Measurements from ENCODE around the gene THOC1.

The THOC1 gene

GRCh38 chr18:191725-192124, 76.1 kb downstream of the THOC1 start:
- H3K27ac ChIP-seq (ENCODE audit: low read length), result no peak overlapping the region
- no peak overlapping the region for H3K4me3 ChIP-seq (ENCODE audit: low read length in 2 of 2)
- peaks cover under 1 to 2% of the 10 kb centered on the region in 2 donors for H3K36me3 ChIP-seq (ENCODE audit: control insufficient read depth in 2 of 2, insufficient read depth in 2 of 2, low read length in 2 of 2)
- no peak overlapping the region for H3K9ac ChIP-seq (ENCODE audit: low read length in 2 of 2)
- no peaks in the 10 kb centered on the region for H3K27me3 ChIP-seq (ENCODE audit: control insufficient read depth in 1 of 2, insufficient read depth in 2 of 2, low read length in 2 of 2)
- no peaks in the 10 kb centered on the region for H3K4me1 ChIP-seq (ENCODE audit: control insufficient read depth, insufficient read depth, low read length)
- no peaks in the 10 kb centered on the region for H3K9me3 ChIP-seq (ENCODE audit: control insufficient read depth in 2 of 2, low read length in 2 of 2)

GRCh38 chr18:189254-189653, 78.6 kb downstream of the THOC1 start:
- Histone ChIP-seq H3K36me3 (ENCODE audit: control insufficient read depth in 2 of 2, insufficient read depth in 2 of 2, low read length in 2 of 2) (peaks cover 0 to 4% of the 10 kb centered on the region in 2 donors), H3K27me3 (ENCODE audit: control insufficient read depth in 1 of 2, insufficient read depth in 2 of 2, low read length in 2 of 2) (no peaks in the 10 kb centered on the region), H3K9me3 (ENCODE audit: control insufficient read depth in 2 of 2, low read length in 2 of 2) (no peaks in the 10 kb centered on the region), H3K27ac (ENCODE audit: low read length) (no peak overlapping the region), H3K4me1 (ENCODE audit: control insufficient read depth, insufficient read depth, low read length) (no peaks in the 10 kb centered on the region), H3K9ac (ENCODE audit: low read length in 2 of 2) (no peak overlapping the region), H3K4me3 (ENCODE audit: low read length in 2 of 2) (no peak overlapping the region)

- H3K9me3 ChIP-seq (ENCODE audit: control insufficient read depth in 2 of 2, low read length in 2 of 2), result no peaks in the 10 kb centered on the region
- no peaks in the 10 kb centered on the region for H3K4me1 ChIP-seq (ENCODE audit: control insufficient read depth, insufficient read depth, low read length)
- H3K27me3 ChIP-seq (ENCODE audit: control insufficient read depth in 1 of 2, insufficient read depth in 2 of 2, low read length in 2 of 2), result no peaks in the 10 kb centered on the region
- no peak overlapping the region for H3K27ac ChIP-seq (ENCODE audit: low read length)
- H3K9ac ChIP-seq (ENCODE audit: low read length in 2 of 2), result no peak overlapping the region
- peaks cover 3 to 14% of the 10 kb centered on the region in 2 donors for H3K36me3 ChIP-seq (ENCODE audit: control insufficient read depth in 2 of 2, insufficient read depth in 2 of 2, low read length in 2 of 2)
- no peak overlapping the region for H3K4me3 ChIP-seq (ENCODE audit: low read length in 2 of 2)
Measured at GRCh38 chr18:183769-184168, 84.1 kb downstream of the THOC1 start.

GRCh38 chr18:181711-182110, 86.1 kb downstream of the THOC1 start:
- H3K4me1 ChIP-seq (ENCODE audit: control insufficient read depth, insufficient read depth, low read length), result no peaks in the 10 kb centered on the region
- peaks cover 3 to 14% of the 10 kb centered on the region in 2 donors for H3K36me3 ChIP-seq (ENCODE audit: control insufficient read depth in 2 of 2, insufficient read depth in 2 of 2, low read length in 2 of 2)
- no peaks in the 10 kb centered on the region for H3K9me3 ChIP-seq (ENCODE audit: control insufficient read depth in 2 of 2, low read length in 2 of 2)
- H3K4me3 ChIP-seq (ENCODE audit: low read length in 2 of 2), result no peak overlapping the region
- no peak overlapping the region for H3K9ac ChIP-seq (ENCODE audit: low read length in 2 of 2)
- H3K27me3 ChIP-seq (ENCODE audit: control insufficient read depth in 1 of 2, insufficient read depth in 2 of 2, low read length in 2 of 2), result no peaks in the 10 kb centered on the region
- no peak overlapping the region for H3K27ac ChIP-seq (ENCODE audit: low read length)

DNA sequence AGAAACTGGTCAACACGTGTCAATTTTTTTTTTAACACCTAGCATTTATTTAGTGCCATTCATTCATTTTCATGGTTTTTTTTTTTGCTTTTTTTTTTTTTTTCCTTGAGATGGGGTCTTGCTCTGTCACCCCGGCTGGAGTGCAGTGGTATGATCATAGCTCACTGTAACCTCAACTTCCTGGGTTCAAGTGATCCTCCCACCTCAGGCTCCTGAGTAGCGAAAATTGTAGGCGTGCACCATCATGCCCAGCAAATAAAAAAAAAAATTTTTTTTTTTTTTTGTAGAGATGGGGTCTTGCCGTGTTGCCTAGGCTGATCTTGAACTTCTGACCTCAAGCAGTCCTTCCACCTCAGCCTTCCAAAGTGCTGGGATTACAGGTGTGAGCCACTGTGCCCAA, 88.3 kb downstream of the THOC1 start:
- H3K27me3 ChIP-seq (ENCODE audit: control insufficient read depth in 1 of 2, insufficient read depth in 2 of 2, low read length in 2 of 2), result no peaks in the 10 kb centered on the region
- peaks cover 3 to 11% of the 10 kb centered on the region in 2 donors for H3K36me3 ChIP-seq (ENCODE audit: control insufficient read depth in 2 of 2, insufficient read depth in 2 of 2, low read length in 2 of 2)

DNA sequence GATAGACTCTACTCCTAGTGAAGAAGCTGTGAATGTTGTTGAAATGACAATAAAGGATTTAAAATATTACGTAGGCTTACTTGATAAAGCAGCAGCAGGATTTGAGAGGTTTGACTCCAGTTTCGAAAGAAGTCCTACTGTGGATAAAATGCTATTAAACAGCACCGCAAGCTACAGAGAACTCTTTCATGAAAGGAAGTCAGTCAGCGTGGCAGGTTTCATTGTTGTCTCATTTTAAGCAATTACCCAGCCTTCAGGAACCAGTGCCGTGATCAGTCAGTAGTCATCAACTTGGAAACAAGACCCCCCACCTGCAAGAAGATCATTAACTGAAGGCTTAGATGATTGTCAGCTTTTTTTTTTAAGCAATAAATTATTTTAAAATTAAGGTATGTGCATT, 95.5 kb downstream of the THOC1 start:
- H3K36me3 ChIP-seq (ENCODE audit: control insufficient read depth in 2 of 2, insufficient read depth in 2 of 2, low read length in 2 of 2), result peaks cover 10 to 25% of the 10 kb centered on the region in 2 donors
- H3K9ac ChIP-seq (ENCODE audit: low read length in 2 of 2), result no peak overlapping the region
- no peak overlapping the region for H3K4me3 ChIP-seq (ENCODE audit: low read length in 2 of 2)
- H3K9me3 ChIP-seq (ENCODE audit: control insufficient read depth in 2 of 2, low read length in 2 of 2), result no peaks in the 10 kb centered on the region
- no peak overlapping the region for H3K27ac ChIP-seq (ENCODE audit: low read length)
- no peaks in the 10 kb centered on the region for H3K27me3 ChIP-seq (ENCODE audit: control insufficient read depth in 1 of 2, insufficient read depth in 2 of 2, low read length in 2 of 2)
- H3K4me1 ChIP-seq (ENCODE audit: control insufficient read depth, insufficient read depth, low read length), result no peaks in the 10 kb centered on the region

More for the DNA sequence above, 88.3 kb downstream of the THOC1 start:
- H3K9ac ChIP-seq (ENCODE audit: low read length in 2 of 2), result no peak overlapping the region
- no peaks in the 10 kb centered on the region for H3K4me1 ChIP-seq (ENCODE audit: control insufficient read depth, insufficient read depth, low read length)
- no peaks in the 10 kb centered on the region for H3K9me3 ChIP-seq (ENCODE audit: control insufficient read depth in 2 of 2, low read length in 2 of 2)
- H3K27ac ChIP-seq (ENCODE audit: low read length), result no peak overlapping the region
- no peak overlapping the region for H3K4me3 ChIP-seq (ENCODE audit: low read length in 2 of 2)

Measured in stomach smooth muscle (tissue), 2 donors.